ENCODE data around the gene PLCH1.

GRCh38 chr3:155594526-155595187 is 150.2 kb downstream of the PLCH1 start:
- no peak for TF ChIP-seq CTCF (IDR thresholded peaks at IDR 0.05)
- TF ChIP-seq POLR2A (IDR thresholded peaks at IDR 0.05), result no peak

All from adrenal gland (tissue), 5 donors.